Coronary artery (tissue), 2 donors: Measurements from ENCODE around the gene EXOG.
A peak's percentile ranks its signal among the peaks of the same experiment; 100 is the strongest.

ENCODE experiments used
- DNase-seq: peaks from one replicate; pipeline ENCODE4 v3.0.0-alpha.2; 2017; ENCODE audit warnings: low spot score
- H3K27ac ChIP-seq, 2 donors: fragments of 200-600 bp; sonication (generic); one replicate each; pipeline ENCODE4 v1.5.1; 2016 to 2019
- H3K4me3 ChIP-seq: fragments of 200-600 bp; sonication (generic); 2 replicates; pipeline ENCODE4 v1.5.1; 2016; ENCODE audit warnings: mild to moderate bottlenecking, moderate library complexity
- CTCF ChIP-seq: fragments of 200-600 bp; sonication (generic); IDR thresholded peaks from one replicate; pipeline ENCODE4 v1.5.1; 2019; ENCODE audit warnings: antibody characterized with exemption

EXOG gene

GRCh38 chr3:38496131-38496910 lies at the start of gene EXOG:
EXOG (plus strand) TSS chr3:38496340; CDS start chr3:38496368, 28 bp downstream.
- peak; percentile 94 for DNase-seq
- TF ChIP-seq CTCF: peak; percentile 70
- H3K27ac ChIP-seq: peak within 1 kb of the TSS in 1 of 2 donors; percentile 86
- H3K4me3 ChIP-seq: peak within 1 kb of the TSS; percentile 81

- Histone ChIP-seq H3K27ac (no peak overlapping the region), H3K4me3 (no peak overlapping the region)
- DNase-seq: no peak
- no peak for TF ChIP-seq CTCF
These were observed 49.3 kb upstream of the EXOG start for GRCh38 chr3:38446812-38447211.

GRCh38 chr3:38450853-38451252 lies 45.3 kb upstream of the EXOG start:
- no peak for TF ChIP-seq CTCF
- no peak for DNase-seq
- Histone ChIP-seq H3K27ac (no peak overlapping the region), H3K4me3 (no peak overlapping the region)

GRCh38 chr3:38453075-38453912 lies 42.8 kb upstream of the EXOG start, which contains the start of gene ACVR2B:
ACVR2B (plus strand) TSS chr3:38453890; CDS start chr3:38454323, 433 bp downstream.
- Histone ChIP-seq H3K4me3 (peak within 1 kb of the TSS; percentile 77), H3K27ac (peak within 1 kb of the TSS; percentile 64 to 90)
- peak; percentile 86 for DNase-seq
- no peak for TF ChIP-seq CTCF

GRCh38 chr3:38453913-38454177 lies 42.3 kb upstream of the EXOG start:
- Histone ChIP-seq H3K4me3 (peak overlapping the region; percentile 77), H3K27ac (peak overlapping the region; percentile 64 to 90)
- no peak for DNase-seq
- TF ChIP-seq CTCF: no peak

- H3K4me3 ChIP-seq: peak overlapping the region; percentile 77
- DNase-seq: no peak
- H3K27ac ChIP-seq: peak overlapping the region; percentile 64 to 90
- no peak for TF ChIP-seq CTCF
These were observed 41.8 kb upstream of the EXOG start for GRCh38 chr3:38454178-38454883.
